Gastroesophageal sphincter (tissue), 4 donors: ENCODE results near the gene FYB1. TPM values are rescaled to one million over a fixed set of nuclear protein-coding genes. Genes with fewer than 3 reads are reported as not detected.
A peak's percentile ranks its signal among the peaks of the same experiment; 100 is the strongest.

Experiments
- ATAC-seq: fragments of 150-250 bp; one replicate; pipeline ENCODE4 v1.9.1; 2016; ENCODE audit warnings: mild to moderate bottlenecking, moderate library complexity
- H3K27ac ChIP-seq, 4 donors: fragments of 200-600 bp; sonication (generic) in 3 of 4; 1 replicate in 3 of 4; 2 replicates in 1 of 4; pipeline ENCODE4 v1.5.1; 2016 to 2019
- H3K27me3 ChIP-seq: fragments of 200-600 bp; sonication (generic); one replicate; pipeline ENCODE4 v1.5.1; 2019
- H3K36me3 ChIP-seq, 2 donors: fragments of 200-600 bp; sonication (generic); one replicate each; pipeline ENCODE4 v1.5.1; 2019; ENCODE audit warnings: control low read depth in 1 of 2
- H3K4me1 ChIP-seq, 3 donors: fragments of 200-600 bp; sonication (generic); 1 replicate in 2 of 3; 2 replicates in 1 of 3; pipeline ENCODE4 v1.5.1; 2016 to 2019; ENCODE audit warnings: control low read depth in 2 of 3
- H3K4me3 ChIP-seq, 2 donors: fragments of 200-600 bp; sonication (generic); one replicate each; pipeline ENCODE4 v1.5.1; 2019; ENCODE audit warnings: mild to moderate bottlenecking in 1 of 2, moderate library complexity in 1 of 2
- H3K9me3 ChIP-seq, 3 donors: fragments of 200-600 bp; sonication (generic); one replicate each; pipeline ENCODE4 v1.5.1; 2017 to 2019; ENCODE audit warnings: control low read depth in 2 of 3
- CTCF ChIP-seq, 4 experiments: fragments of 200-600 bp in 2 of 4; fragments of 450-650 bp in 2 of 4; sonication (generic) in 1 of 4; IDR thresholded peaks; one replicate each; pipeline ENCODE4 v1.5.1; 2017 to 2019; ENCODE audit warnings: antibody characterized with exemption in 4 of 4, mild to moderate bottlenecking in 2 of 4, moderate library complexity in 2 of 4
- EP300 ChIP-seq: sonication (generic); formaldehyde crosslinking; IDR thresholded peaks from one replicate; pipeline ENCODE4 v1.6.1; 2017; ENCODE audit warnings: antibody characterized with exemption, mild to moderate bottlenecking
- POLR2A ChIP-seq, 2 donors: fragments of 450-650 bp; IDR thresholded peaks; one replicate each; pipeline ENCODE4 v1.6.1; 2017; ENCODE audit warnings: antibody characterized with exemption in 2 of 2, mild to moderate bottlenecking in 2 of 2, moderate library complexity in 1 of 2
- POLR2AphosphoS5 ChIP-seq: sonication (generic); formaldehyde crosslinking; IDR thresholded peaks from one replicate; pipeline ENCODE4 v1.6.1; 2017; ENCODE audit warnings: antibody characterized with exemption
- WGBS, 2 donors: methylation state at CpG; one replicate each; pipeline ENCODE4 v1.1.5; 2018; ENCODE audit warnings: low coverage in 1 of 2; 5-methylcytosine and 5-hydroxymethylcytosine counted together
- total RNA-seq, 4 donors: library from RNA; depleted of rRNA; stranded (reverse); fragments of >200 nt; gene quantifications; one replicate each; pipeline ENCODE4 v1.1.0, GENCODE V29; 2016

FYB1 gene
- total RNA-seq, result 1 to 10 TPM; 2.5 to 9.3 (median 5.9) TPM

DNA sequence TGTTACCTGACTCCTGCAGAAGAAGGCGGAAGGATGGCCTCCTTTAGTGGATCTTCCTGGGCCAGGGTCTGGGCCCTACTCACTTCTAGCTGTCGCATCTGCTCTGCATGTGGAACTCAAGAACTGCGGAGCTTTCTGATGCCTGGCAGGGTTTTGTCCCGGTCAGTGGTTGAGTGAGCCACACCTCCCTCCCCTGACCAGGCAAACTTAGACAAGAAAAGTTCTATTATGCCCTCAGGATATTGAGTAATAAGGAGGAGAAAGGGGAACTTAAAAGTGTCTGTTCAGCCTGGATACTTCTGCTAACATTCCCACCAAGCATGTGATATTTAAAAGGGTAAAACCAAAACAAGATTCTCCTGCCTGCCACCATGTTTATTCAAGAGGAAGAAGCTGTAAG lies at the start of gene FYB1:
TSS of gene FYB1 (minus strand) at position 127 of the 400 bp plus-strand sequence. CDS start 16,603 bp downstream, outside the sequence.
- H3K27me3 ChIP-seq, result no peaks in the 10 kb centered on the region
- H3K36me3 ChIP-seq, result no peaks in the 10 kb centered on the region
- peak within 1 kb of the TSS; percentile 18 to 73 (median 63) for H3K27ac ChIP-seq
- peak; percentile 37 for ATAC-seq
- peaks cover 0 to 17% (median 0%) of the 10 kb centered on the region in 3 donors for H3K4me1 ChIP-seq
- peak within 1 kb of the TSS in 1 of 2 donors; percentile 20 for H3K4me3 ChIP-seq
- no peaks in the 10 kb centered on the region for H3K9me3 ChIP-seq
- 47% methylated on average over 4 of the region's 4 CpGs; no CpG with 5 or more reads in 1 of the 2 donors for WGBS, 2 donors
- TF ChIP-seq CTCF (IDR thresholded peaks at IDR 0.05), result no peak
- no peak for TF ChIP-seq POLR2A (IDR thresholded peaks at IDR 0.05)
- TF ChIP-seq POLR2AphosphoS5, result no peak
- no peak for TF ChIP-seq EP300

- no peak overlapping the region for H3K27ac ChIP-seq
- H3K36me3 ChIP-seq, result no peaks in the 10 kb centered on the region
- no peak for ATAC-seq
- H3K4me1 ChIP-seq, result no peaks in the 10 kb centered on the region
- no peaks in the 10 kb centered on the region for H3K27me3 ChIP-seq
- TF ChIP-seq POLR2A (IDR thresholded peaks at IDR 0.05) (no peak), CTCF (IDR thresholded peaks at IDR 0.05) (no peak), POLR2AphosphoS5 (no peak), EP300 (no peak)
- WGBS, 2 donors, result 90 to 94% methylated on average over 2 of the region's 2 CpGs
- H3K4me3 ChIP-seq, result no peak overlapping the region
- H3K9me3 ChIP-seq, result no peaks in the 10 kb centered on the region
Measured at GRCh38 chr5:39267186-39267585, 47.8 kb upstream of the FYB1 start.

DNA sequence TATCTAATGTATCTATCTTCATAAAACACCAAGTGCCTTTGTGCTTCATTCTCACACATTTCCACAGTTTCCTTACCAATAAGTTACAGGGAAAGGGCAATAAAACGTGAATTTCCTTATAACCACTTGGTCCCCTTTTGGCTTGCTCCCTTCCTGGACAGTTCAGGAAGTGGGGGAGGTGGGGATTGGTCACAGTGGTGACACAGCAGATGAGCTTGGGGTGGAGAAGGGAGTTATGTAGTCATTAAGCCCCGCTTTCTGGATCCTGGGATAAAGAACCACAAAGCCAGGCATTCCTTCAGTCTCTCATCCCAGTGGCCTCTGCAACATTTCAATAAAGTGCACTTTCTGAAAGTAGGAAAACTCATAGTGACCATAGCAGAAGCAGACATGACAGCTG lies 47.1 kb upstream of the FYB1 start:
- no peak for TF ChIP-seq EP300
- TF ChIP-seq POLR2AphosphoS5, result no peak
- TF ChIP-seq CTCF (IDR thresholded peaks at IDR 0.05), result no peak
- no peak for TF ChIP-seq POLR2A (IDR thresholded peaks at IDR 0.05)
- WGBS, 2 donors, result 0 to 63% methylated on average over 1 of the region's 2 CpGs
- H3K27me3 ChIP-seq, result no peaks in the 10 kb centered on the region
- no peak overlapping the region for H3K4me3 ChIP-seq
- H3K27ac ChIP-seq, result no peak overlapping the region
- no peaks in the 10 kb centered on the region for H3K9me3 ChIP-seq
- H3K4me1 ChIP-seq, result no peaks in the 10 kb centered on the region
- H3K36me3 ChIP-seq, result no peaks in the 10 kb centered on the region
- no peak for ATAC-seq

DNA sequence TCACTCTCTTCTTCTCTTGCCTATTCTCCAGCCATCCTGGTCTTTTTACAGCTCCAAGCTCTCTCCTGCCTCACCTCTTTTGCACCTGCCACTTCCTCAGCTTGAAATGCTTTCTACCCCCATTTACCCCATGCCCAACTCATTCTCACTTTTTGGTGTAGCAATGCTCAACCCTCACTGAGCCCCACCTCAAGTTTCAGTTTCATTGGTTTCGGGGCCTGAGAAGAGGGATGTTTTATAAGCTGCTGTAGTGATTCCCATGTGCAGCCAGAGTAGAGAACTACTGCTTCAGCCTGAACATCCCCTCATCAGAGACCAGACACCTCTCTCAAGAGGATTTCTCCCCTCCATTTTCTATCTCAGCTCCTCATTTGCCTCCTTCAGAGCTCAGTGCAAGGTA lies 45.2 kb upstream of the FYB1 start:
- no peak for ATAC-seq
- Histone ChIP-seq H3K9me3 (no peaks in the 10 kb centered on the region), H3K4me3 (no peak overlapping the region), H3K27ac (no peak overlapping the region), H3K36me3 (no peaks in the 10 kb centered on the region), H3K27me3 (no peaks in the 10 kb centered on the region), H3K4me1 (no peaks in the 10 kb centered on the region)
- TF ChIP-seq POLR2A (IDR thresholded peaks at IDR 0.05) (no peak), EP300 (no peak), CTCF (IDR thresholded peaks at IDR 0.05) (no peak), POLR2AphosphoS5 (no peak)
- WGBS, 2 donors, result 63% methylated on average over 1 of the region's 1 CpG; no CpG with 5 or more reads in 1 of the 2 donors

DNA sequence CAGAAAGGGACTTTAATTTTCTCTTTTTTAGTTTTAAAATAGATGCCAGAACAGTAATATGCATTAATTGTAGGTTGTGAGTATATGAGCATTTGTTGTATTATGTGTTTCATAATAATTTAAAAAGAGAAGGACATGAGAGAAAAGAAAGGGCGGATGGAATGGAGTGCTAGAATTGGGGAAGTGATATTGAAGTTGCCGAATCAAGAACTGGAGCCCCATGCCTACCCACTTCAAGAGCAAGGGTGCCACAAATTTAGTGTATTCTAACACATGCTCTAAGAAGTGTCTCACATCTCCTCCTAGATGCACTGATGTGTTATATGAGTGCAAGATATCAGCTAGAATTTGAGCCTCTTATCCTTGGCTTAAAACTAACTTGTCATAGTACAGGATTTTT lies 43.6 kb upstream of the FYB1 start:
- no peak for TF ChIP-seq POLR2A (IDR thresholded peaks at IDR 0.05)
- TF ChIP-seq EP300, result no peak
- no peak for TF ChIP-seq CTCF (IDR thresholded peaks at IDR 0.05)
- TF ChIP-seq POLR2AphosphoS5, result no peak
- Histone ChIP-seq H3K4me3 (no peak overlapping the region), H3K27me3 (no peaks in the 10 kb centered on the region), H3K4me1 (no peaks in the 10 kb centered on the region), H3K36me3 (no peaks in the 10 kb centered on the region), H3K27ac (no peak overlapping the region), H3K9me3 (no peaks in the 10 kb centered on the region)
- no peak for ATAC-seq
- WGBS, 2 donors, result 91 to 92% methylated on average over 2 of the region's 2 CpGs
